ENCODE data around the gene EEF1G. TPM values are rescaled to one million over a fixed set of nuclear protein-coding genes. Genes with fewer than 3 reads are reported as not detected.

EEF1G gene
- total RNA-seq, 1 donor from 2014 or later, result 1,298 TPM

- peak overlapping the region; percentile 72 for H3K9ac ChIP-seq (ENCODE audit: low read length)
- peaks cover 39% of the 10 kb centered on the region for H3K36me3 Mint-ChIP-seq (ENCODE audit: low read depth, unreplicated experiment)
- peak overlapping the region; percentile 99 for H3K4me3 Mint-ChIP-seq (ENCODE audit: unreplicated experiment)
- H3K4me3 ChIP-seq (ENCODE audit: insufficient read depth, low read depth, low read length), result peak overlapping the region; percentile 94
- H3K36me3 ChIP-seq (ENCODE audit: insufficient read depth, low read length), result peaks cover 14% of the 10 kb centered on the region
- FAIRE-seq, result no peak
- H3K9me3 ChIP-seq (ENCODE audit: insufficient read depth, low read depth, low read length), result no peaks in the 10 kb centered on the region
- H2AFZ ChIP-seq (ENCODE audit: low read depth, low read length), result peak overlapping the region; percentile 87
- peak overlapping the region; percentile 89 for H3K4me2 ChIP-seq (ENCODE audit: low read length)
- peaks cover 41% of the 10 kb centered on the region for H3K79me2 ChIP-seq (ENCODE audit: insufficient read depth, low read length)
- TF ChIP-seq, protein P1, sequence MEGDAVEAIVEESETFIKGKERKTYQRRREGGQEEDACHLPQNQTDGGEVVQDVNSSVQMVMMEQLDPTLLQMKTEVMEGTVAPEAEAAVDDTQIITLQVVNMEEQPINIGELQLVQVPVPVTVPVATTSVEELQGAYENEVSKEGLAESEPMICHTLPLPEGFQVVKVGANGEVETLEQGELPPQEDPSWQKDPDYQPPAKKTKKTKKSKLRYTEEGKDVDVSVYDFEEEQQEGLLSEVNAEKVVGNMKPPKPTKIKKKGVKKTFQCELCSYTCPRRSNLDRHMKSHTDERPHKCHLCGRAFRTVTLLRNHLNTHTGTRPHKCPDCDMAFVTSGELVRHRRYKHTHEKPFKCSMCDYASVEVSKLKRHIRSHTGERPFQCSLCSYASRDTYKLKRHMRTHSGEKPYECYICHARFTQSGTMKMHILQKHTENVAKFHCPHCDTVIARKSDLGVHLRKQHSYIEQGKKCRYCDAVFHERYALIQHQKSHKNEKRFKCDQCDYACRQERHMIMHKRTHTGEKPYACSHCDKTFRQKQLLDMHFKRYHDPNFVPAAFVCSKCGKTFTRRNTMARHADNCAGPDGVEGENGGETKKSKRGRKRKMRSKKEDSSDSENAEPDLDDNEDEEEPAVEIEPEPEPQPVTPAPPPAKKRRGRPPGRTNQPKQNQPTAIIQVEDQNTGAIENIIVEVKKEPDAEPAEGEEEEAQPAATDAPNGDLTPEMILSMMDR (IDR thresholded peaks at IDR 0.05; ENCODE audit: insufficient read depth, low read depth, low read length), result no peak
- no peak for TF ChIP-seq EZH2 (IDR thresholded peaks at IDR 0.05; ENCODE audit: insufficient read depth, low read length)
- H3K9me3 Mint-ChIP-seq (ENCODE audit: unreplicated experiment), result no peaks in the 10 kb centered on the region
- H3K27ac ChIP-seq (ENCODE audit: low read depth, low read length), result no peak overlapping the region
- H3K27ac Mint-ChIP-seq (ENCODE audit: unreplicated experiment), result peak overlapping the region; percentile 41
- H3K4me1 ChIP-seq (ENCODE audit: insufficient read depth, low read length), result peaks cover 26% of the 10 kb centered on the region
- peaks cover 37% of the 10 kb centered on the region for H4K20me1 ChIP-seq (ENCODE audit: insufficient read depth, low read length)
- no peaks in the 10 kb centered on the region for H3K27me3 ChIP-seq (ENCODE audit: insufficient read depth, low read length)
- DNase-seq (ENCODE audit: low read depth), result no peak
- H3K27me3 Mint-ChIP-seq (ENCODE audit: low read depth, unreplicated experiment), result peaks cover 6% of the 10 kb centered on the region
- H3K4me1 Mint-ChIP-seq (ENCODE audit: low read depth, unreplicated experiment), result peaks cover 20% of the 10 kb centered on the region
Observed at GRCh38 chr11:62602141-62603071, 28.7 kb upstream of the EEF1G start.

GRCh38 chr11:62601372-62602140, 27.9 kb upstream of the EEF1G start, which contains the start of gene MTA2:
Gene MTA2, minus strand, starts transcription at chr11:62601865. Its CDS starts 415 bp downstream, at chr11:62601450.
- H3K4me1 Mint-ChIP-seq (ENCODE audit: low read depth, unreplicated experiment), result peaks cover 20% of the 10 kb centered on the region

More at GRCh38 chr11:62601372-62602140, 27.9 kb upstream of the EEF1G start, which contains the start of gene MTA2:
- peak within 1 kb of the TSS; percentile 99 for H3K4me3 Mint-ChIP-seq (ENCODE audit: unreplicated experiment)
- peaks cover 43% of the 10 kb centered on the region for H3K36me3 Mint-ChIP-seq (ENCODE audit: low read depth, unreplicated experiment)
- Histone ChIP-seq H3K36me3 (ENCODE audit: insufficient read depth, low read length) (peaks cover 19% of the 10 kb centered on the region), H3K9ac (ENCODE audit: low read length) (peak within 1 kb of the TSS; percentile 98), H3K27me3 (ENCODE audit: insufficient read depth, low read length) (no peaks in the 10 kb centered on the region), H3K4me2 (ENCODE audit: low read length) (peak within 1 kb of the TSS; percentile 89), H3K27ac (ENCODE audit: low read depth, low read length) (peak within 1 kb of the TSS; percentile 87), H4K20me1 (ENCODE audit: insufficient read depth, low read length) (peaks cover 42% of the 10 kb centered on the region), H3K79me2 (ENCODE audit: insufficient read depth, low read length) (peaks cover 47% of the 10 kb centered on the region), H3K9me3 (ENCODE audit: insufficient read depth, low read depth, low read length) (no peaks in the 10 kb centered on the region), H3K4me3 (ENCODE audit: insufficient read depth, low read depth, low read length) (peak within 1 kb of the TSS; percentile 94), H2AFZ (ENCODE audit: low read depth, low read length) (peak within 1 kb of the TSS; percentile 87), H3K4me1 (ENCODE audit: insufficient read depth, low read length) (peaks cover 26% of the 10 kb centered on the region)
- peak within 1 kb of the TSS; percentile 96 for H3K27ac Mint-ChIP-seq (ENCODE audit: unreplicated experiment)
- TF ChIP-seq, protein P1 (IDR thresholded peaks at IDR 0.05; ENCODE audit: insufficient read depth, low read depth, low read length), result no peak
- TF ChIP-seq EZH2 (IDR thresholded peaks at IDR 0.05; ENCODE audit: insufficient read depth, low read length), result no peak
- peak; percentile 9 for FAIRE-seq
- no peaks in the 10 kb centered on the region for H3K9me3 Mint-ChIP-seq (ENCODE audit: unreplicated experiment)
- DNase-seq (ENCODE audit: low read depth), result peak; percentile 91
- peaks cover 6% of the 10 kb centered on the region for H3K27me3 Mint-ChIP-seq (ENCODE audit: low read depth, unreplicated experiment)
